GM21515 (cell line): ENCODE measurements around the gene ZSWIM2.
"Not testable (repeated sequence)": the region's sequence is repeated elsewhere in the genome, so short reads cannot be mapped to it uniquely, and the experiment has no call there.

Experiments used
- ATAC-seq: cut with Tn5 transposase; IDR thresholded peaks from one replicate; pipeline ENCODE4 v1.9.1; 2021; ENCODE audit not compliant: unreplicated experiment

The ZSWIM2 gene, protein sequence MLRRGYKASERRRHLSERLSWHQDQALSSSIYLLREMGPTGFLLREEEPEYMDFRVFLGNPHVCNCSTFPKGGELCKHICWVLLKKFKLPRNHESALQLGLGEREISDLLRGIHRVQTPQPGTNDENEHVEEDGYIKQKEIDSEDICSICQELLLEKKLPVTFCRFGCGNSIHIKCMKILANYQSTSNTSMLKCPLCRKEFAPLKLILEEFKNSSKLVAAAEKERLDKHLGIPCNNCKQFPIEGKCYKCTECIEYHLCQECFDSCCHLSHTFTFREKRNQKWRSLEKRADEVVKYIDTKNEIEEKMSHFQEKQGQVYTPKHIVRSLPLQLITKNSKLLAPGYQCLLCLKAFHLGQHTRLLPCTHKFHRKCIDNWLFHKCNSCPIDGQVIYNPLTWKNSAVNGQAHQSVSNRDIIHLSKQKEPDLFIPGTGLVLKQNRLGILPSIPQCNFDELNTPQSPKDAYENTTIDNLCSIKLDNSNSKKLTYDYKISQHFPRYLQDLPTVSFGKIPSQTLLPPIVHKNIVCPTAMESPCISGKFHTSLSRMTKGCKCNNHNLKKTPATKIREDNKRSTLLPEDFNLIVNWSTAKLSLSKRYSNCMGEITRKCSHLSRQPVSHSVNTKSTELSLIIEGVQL

DNA sequence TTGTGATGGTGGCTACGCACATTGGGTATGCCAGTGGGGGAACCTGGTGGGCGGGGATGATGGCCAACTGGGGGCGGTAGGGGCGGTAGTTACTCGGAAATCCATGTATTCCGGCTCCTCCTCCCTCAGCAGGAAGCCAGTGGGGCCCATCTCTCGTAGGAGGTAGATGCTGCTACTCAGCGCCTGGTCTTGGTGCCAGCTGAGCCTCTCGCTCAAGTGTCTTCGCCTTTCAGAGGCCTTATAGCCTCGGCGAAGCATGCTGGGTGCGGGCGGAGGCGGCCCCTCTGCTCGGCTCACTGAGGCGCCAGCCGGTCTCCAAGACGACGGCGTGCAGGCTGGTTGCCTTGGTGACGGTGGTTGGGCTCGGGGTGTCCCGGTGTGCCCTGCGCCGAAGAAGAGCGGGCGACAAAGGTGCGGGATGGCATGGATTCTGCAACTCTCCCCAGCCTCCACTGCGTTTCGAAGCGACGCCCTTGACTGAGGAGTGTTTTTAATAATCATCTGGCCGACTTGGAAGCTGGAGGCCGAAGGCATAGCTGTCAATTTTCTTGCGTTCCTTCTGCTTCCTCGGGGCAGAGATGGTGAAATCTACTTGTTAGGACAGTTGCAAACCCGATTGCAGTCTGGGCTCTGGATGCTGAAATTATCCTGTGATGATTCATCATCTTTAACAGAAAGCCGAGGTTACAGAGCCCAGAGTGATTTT is at the start of gene ZSWIM2:
ZSWIM2 (minus strand) TSS at position 298 of the 706 bp plus-strand sequence; CDS start at position 258, 40 bp downstream.
- ATAC-seq = no peak

DNA sequence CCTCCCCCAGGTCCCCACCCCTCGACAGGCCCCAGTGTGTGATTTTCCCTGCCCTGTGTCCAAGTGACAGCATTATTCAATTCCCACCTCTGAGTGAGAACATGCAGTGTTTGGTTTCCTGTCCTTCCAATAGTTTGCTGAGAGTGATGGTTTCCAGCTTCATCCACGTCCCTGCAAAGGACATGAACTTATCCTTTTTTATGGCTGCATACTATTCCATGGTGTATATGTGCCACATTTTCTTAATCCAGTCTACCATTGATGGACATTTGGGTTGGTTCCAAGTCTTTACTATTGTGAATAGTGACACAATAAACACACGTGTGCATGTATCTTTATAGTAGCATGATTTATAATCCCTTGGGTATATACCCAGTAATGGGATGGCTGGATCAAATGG is 47.2 kb upstream of the ZSWIM2 start:
- ATAC-seq = not testable (repeated sequence)

DNA sequence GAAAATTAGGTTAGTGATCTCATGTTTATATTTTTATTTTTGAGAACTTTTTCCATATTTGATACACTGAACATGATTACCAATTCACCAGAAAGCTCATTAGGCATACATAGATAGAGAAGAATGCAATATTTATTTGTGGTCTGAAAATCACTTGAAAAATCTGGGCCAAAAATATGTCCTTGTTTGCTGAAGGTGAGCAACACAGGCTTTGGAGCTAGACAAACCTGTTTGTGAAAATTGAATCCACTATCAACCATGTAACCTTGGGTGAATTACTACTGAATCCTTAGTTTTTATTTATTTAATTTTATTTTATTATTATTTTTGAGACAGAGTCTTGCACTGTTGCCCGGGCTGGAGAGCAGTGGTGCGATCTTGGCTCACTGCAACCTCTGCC is 46.5 kb upstream of the ZSWIM2 start:
- no peak for ATAC-seq

DNA sequence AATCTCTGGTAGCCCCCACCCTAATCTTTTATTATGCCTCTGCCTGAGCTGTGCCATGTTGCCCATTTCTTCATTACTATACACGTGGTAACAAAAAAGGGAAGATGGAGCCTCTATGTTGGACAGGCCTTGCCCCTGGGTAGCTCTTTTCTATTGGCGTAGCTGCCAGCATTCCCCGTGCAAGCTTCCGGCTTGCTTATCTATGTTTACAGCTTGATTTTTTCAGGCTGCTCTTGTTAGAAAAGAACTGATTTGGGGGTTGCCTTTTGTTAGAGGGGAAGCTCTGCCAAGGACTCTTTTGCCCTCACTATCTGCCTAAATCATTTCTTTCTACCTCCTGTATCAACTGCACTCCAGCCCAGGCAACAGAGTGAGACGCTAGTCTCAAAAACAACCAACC is 45.5 kb upstream of the ZSWIM2 start:
- ATAC-seq = no peak

DNA sequence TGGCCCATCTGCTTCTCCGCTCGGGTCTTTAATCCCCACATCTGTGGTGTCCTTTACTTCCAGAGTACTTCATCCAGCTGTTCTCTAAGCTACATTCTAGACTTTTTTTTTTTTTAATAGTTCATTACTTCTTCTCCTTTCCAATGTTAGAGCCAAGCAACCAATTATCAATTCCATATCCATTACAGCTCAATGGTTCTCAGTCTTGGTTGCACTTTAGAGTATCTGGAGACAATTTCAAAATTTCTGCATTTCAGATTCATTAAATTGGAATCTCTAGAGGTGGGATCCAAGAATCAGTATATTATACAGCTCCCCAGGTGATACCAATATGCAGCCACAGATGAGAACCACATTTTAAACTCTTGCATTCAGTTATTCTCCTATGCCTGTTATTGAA is 43.9 kb upstream of the ZSWIM2 start:
- ATAC-seq = no peak

DNA sequence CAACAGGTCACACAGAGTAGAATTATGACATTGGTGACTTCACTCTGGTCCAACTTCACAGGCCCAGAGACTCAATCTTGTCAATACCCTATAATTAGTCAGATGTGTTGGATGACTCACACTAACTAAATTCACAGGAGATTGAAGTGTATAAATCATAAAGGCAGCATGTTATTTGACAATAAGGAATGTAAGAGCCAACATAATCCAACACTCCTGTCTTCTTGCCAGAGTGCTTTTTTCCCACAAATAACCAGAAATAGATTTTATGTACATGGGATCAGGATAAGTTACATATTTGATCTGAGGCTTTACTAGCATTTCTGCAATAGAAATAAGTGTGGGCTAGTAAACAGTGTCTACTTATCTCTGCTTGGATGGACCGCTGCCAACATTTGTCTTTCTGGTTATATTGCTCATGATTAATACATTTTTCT is 42.2 kb upstream of the ZSWIM2 start:
- ATAC-seq = no peak

DNA sequence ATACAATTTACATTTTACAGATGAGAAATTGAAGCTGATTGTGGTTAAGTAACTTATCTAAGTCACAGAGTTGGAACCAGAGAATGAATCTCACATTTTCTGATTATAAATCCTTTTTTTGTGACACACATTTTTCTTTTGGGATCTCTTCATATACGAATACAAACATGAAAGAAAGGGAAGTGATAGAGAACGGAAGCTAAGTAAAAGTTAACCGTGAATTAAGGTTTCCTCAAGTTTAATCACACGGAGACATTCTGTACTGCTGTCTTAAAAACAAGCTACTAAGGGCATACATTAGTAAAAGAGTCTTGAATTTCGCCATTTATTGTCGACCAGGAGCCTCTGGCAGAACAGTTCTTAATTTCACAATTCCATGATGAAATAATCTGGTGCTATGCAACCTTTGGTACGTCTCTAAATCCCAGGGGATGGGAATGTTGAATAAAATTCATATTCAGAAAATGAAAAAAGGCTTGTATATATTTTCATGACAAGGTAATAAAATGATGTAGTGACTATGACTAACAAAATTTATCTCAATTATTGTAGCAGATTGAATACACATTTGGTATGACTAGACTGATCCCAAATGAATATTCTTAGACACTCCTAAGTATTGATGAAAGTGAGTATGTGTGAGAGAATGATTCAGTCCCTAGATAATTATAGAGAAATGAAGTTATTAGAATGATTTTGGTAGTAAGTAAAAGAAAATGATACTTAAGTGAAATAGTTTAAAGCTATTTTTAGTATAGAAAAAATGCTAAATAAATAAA is 40.3 kb upstream of the ZSWIM2 start:
- no peak for ATAC-seq

DNA sequence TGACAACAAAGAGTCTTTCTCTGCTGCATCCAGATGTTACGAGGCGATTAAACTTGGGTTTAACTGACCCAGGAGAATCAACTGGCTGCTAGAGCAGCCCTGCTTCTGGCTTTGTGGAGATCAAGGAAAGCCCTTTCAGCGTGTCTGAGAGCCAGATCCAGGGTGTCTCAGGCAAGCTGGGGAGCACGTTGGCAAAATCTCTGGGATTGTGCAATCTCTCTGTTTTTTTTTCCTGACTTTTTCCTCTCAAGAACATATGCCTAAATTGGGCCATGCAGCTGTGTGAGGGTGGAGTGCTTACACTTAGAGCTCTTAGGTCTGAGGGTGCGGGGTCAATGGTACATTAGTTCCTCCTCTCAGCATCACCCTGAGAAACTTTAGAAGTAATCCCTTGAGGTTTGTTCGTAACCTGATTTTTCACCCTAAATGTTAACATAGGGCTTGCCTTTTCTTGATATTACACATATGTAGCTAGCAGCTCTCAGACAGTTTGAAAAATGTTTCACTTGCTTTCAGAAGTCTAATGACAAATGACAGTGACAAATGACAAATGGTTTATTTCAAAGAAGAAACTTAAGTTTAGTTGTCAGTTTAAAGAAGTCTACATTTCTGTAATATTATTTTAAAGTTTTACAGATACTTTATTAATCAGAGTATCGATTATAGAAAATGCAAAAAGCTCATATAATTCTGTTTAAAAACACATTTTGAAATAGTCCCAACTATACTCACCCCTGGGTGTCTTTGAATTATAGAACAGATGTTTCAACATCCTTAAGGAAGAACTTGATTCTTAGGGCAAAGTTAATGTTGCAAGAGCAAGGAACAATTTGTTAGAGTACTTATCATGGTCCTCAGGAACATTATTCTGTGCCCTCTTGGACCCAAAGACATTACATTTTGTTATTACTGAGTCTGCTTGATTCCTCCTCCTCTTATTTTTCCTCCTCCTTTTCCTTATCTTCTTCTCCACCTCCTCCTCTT is 38.4 kb upstream of the ZSWIM2 start:
- ATAC-seq = no peak

DNA sequence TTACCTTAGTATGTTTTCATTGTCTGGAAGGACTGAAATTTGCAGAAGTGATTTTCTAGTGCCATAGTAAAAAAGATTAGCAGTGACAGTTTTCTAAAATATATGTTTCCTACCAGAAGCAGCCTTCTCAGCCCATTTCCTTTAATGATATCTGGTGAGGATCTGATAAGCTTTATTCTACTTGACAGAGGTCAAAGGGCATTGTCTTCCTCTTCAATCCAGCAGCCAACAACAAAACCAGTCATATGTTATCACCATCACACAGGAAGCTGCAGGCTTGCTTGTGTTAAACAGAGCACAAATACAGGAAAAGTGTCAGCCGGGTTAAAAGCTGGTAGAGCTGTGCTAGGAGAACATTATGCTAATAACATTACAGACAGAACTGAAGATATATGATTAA is 35.6 kb upstream of the ZSWIM2 start:
- no peak for ATAC-seq

DNA sequence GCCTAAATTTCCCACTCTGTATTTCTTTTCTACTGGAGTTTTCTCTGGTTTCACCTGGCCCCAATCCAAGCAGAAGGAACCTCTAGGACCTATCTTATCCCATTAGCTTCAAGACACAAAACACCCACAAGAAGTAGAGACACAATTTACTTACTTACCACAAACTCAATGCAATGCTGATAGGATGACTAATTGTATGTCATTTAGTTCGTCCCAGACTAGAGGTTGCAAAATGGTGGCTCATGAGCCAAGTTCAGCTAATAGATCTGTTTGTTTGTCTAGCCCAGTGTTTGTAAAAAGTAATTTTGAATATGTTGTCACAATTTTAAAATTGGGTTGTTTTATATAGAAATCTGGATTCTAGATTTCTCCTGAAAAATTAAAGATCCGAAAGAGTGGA is 34.7 kb upstream of the ZSWIM2 start:
- ATAC-seq = no peak

DNA sequence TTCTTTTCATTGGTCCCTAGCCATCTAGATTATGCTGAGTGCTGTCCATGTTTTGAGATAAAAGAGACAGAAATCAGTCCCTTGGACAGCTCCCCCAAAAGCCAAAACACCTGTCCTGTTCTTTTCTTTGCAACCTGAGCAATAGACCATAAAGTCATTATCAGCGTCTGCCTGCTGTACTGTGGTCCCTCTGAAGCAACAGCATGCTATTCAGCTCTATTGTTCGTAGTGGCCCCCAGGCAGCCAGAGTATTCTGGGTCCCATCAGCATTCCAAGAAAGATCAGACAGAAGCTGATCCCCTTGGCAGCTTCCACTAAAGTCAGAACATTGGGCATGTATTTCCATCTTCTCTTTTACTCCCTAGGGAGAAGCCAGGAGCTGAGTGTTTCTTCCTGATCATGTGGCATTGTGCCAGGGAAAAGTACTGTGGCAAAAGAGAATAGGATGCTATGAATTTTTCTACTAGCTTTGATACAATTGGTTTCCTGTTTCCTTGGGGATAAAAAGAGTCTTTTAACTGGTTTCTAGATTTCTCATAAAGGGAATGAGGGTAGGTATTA is 33.6 kb upstream of the ZSWIM2 start:
- ATAC-seq = no peak

DNA sequence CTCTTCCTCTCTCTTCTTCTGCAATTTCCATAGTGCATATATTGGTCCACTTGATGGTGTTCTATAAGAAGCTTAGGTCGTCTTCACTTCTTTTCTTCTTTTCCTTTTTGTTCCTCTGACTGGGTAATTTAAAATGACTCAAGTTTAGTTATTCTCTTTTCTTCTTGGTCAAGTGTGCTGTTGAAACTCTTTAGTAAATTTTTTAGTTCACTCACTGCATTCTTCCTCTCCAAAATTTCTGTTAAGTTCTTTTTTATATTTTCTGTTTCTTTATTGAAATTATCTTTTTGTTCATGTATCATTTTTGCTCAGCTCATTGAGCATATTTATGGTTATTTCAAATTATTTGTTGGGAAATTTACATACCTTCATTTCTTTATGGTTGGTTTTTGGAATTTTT is 32.7 kb upstream of the ZSWIM2 start:
- ATAC-seq = no peak

DNA sequence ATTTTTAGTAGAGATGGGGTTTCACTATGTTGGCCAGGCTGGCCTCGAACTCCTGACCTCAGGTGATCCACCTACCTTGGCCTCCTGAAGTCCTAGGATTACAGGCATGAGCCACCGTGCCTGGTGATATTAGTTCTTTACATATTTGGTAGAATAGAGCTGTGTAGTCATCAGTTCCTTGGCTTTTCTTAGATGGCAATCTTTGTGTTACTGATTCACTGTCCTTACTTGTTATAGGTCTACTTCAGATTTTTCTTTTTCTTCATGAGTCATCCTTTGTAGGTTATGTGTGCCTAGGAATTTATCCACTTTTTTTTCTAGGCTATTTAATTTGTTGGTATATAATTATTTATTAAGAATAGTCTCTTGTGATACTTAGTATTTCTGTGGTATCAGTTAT is 30.3 kb upstream of the ZSWIM2 start:
- ATAC-seq = no peak

DNA sequence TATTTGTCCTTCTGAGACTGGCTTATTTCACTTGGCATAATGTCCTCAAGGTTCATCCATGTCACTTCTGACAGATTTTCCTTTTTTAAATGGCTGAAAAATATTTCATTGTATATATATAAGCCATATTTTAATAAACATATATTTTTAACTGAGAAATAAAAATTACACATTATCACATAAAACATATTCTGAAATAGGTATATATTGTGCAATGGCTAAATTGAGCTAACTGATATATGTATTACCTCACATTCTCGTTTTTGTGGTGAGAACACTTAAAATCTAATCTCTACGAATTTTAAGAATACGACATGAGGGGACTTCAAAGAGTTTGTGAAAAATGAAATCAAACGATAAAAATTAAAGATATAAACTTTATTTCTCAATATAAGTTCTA is 25.7 kb upstream of the ZSWIM2 start:
- ATAC-seq = no peak

DNA sequence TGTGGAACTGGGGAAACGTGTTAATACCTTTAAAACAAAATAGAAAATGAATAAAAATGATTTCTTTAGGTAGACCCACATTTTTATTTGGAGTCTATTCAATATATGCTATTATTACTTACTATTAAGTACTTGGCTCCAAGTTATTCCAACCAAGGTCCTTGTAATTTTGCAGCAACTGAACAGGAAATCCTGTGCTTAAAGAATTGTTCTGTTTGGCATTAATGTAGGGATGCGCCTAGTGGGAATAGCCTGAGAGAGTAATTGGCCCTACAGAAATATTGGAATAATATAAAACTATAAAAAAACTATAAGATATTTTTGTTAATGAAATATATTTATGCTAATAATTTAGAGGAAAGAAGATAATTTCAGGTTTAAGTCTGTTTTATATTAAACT is 22.9 kb upstream of the ZSWIM2 start:
- ATAC-seq = no peak

DNA sequence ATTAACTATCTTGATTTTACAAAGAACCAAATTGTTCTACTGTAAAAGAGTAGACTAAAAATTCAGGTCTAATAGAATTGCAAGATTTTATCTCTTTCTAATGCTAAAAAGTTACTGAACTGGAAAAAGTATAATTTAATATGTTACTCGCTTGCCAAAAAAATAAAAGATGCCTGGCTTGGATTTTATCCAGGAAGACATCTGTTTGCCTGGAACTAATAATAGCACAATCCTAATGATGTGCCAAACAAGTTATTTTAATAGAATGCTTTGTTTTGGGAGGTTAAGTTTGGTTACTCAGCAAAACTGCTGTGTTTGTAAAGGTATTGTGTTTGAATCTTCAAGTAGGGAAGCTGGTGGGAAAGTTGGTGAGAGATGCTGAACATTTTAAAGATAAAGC is 19.4 kb upstream of the ZSWIM2 start:
- ATAC-seq = no peak

DNA sequence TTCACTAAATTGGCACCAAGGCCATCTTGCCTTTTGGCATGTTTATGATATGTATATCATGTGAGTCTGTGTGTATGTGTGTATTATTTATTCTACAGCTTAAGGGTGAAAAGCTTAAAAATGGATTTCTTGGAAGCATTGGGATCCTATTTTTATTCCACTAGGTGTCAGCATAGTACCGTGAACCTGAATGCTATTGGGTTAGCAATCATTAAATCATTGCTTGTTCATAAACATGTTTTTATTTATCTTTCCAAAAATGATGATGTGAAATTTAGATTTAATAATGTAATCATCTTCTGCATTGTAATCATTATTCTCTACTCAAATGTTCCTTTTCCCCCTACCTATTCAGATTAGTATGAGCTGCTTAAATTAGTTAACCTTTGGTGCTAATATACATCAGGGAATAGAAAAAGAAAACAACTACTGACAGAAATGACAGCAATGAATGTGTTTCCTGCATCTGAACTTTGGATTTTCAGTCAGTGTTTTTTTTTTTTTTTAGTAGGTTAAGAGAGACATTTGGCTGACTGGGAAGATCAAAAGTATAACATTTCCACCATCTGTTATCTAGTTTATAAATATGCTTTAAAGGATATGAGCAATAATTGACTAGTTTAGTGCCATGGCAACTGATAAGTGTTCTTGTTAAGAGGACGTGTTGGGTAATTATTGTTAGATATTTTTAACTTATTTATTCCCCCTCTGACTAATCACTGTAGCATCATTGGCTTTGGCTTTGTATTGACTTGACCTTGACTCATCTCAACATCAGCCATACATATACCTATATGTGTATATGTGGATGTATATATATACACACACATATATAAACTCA is 14.1 kb upstream of the ZSWIM2 start:
- no peak for ATAC-seq

DNA sequence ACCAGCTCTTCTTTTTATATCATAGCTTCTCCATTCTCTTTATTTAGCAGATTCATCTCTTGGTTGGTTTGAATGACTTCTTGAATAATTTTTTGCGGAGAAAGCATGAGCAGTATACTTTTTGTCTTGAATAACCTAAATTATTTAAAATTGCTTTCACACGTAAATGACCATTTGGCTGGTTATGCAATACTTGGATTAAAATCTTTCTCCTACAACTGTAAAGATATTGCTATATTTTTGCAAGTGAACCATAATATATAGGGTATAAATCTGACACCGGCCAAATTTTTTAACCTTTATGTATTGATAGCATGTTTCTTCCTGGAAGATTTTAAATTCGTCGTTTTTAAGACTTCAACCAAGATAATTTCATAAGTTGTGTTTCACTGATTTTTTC is 6.2 kb upstream of the ZSWIM2 start:
- ATAC-seq = no peak

DNA sequence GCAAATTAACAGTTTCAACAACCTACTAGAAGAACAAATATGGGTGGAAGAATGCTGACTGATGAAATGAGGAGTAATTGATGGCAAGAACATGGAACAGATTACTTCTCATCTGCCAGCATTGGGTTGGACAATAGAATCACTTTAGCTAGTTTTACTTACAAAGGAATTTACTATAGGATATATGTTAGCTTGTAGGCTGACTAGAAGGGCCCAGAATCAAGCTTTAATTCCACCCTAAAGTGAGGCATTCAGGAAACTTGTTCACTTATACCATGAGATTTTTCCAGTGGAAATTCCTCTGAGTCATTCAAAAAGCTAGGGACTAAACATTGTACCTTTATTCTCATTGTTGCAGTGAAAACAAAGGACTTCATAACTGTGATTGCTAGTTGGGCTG is 5.0 kb upstream of the ZSWIM2 start:
- no peak for ATAC-seq
